HCT116 (cell line): ENCODE results near the gene AKT1. TPM values are rescaled to one million over a fixed set of nuclear protein-coding genes. Genes with fewer than 3 reads are reported as not detected.

Experiments used
- ATAC-seq: fragments of 200-7000 bp; cut with Tn5 transposase; 2 replicates; pipeline ENCODE4 v1.9.1; 2020; ENCODE audit warnings: mild to moderate bottlenecking, moderate library complexity
- BruUV-seq: library from RNA; stranded (reverse); fragments of 400-500 nt; replicated peaks from 2 replicates; lab custom pipeline; 2021; lab: Mats Ljungman, UMichigan
- CTCF ChIA-PET: fragments of 300-600 bp; sonication (Branson Sonifier 250); formaldehyde crosslinking; loops from one replicate; lab custom pipeline; 2021; ENCODE audit warnings: antibody characterized with exemption; lab: Charles Lee
- POLR2A ChIA-PET: fragments of 300-600, 350-600 bp; sonication (Branson Sonifier 250); formaldehyde crosslinking; loops from one replicate; lab custom pipeline; 2021; ENCODE audit warnings: antibody characterized with exemption; lab: Charles Lee
- RAD21 ChIA-PET, 2 experiments: fragments of 300-600 bp; sonication (Branson Sonifier 250); formaldehyde crosslinking; loops; one replicate each; lab custom pipeline; 2023; ENCODE audit warnings: low total read pairs in 2 of 2; ENCODE audit not compliant: uncharacterized antibody in 2 of 2, unreplicated experiment in 2 of 2, low non-redundant PET in 1 of 2; lab: Charles Lee
- DNase-seq: peaks from one replicate; pipeline ENCODE4 v3.0.0-alpha.2; 2010; ENCODE audit warnings: low read depth, low spot score
- H2AFZ ChIP-seq: fragments of 200-600 bp; shearing (Covaris generic), sonication (generic); 2 replicates; pipeline ENCODE4 v1.6.1; 2017; ENCODE audit warnings: low read depth, mixed run types, mixed read lengths, antibody characterized with exemption, low read length; ENCODE audit not compliant: poor library complexity, severe bottlenecking
- H3K27ac ChIP-seq: 2 replicates; pipeline ENCODE4 v1.5.1; 2012; ENCODE audit warnings: low read depth, low read length
- H3K27me3 ChIP-seq: fragments of 200-600 bp; sonication (generic); 2 replicates; pipeline ENCODE4 v1.6.1; 2016; ENCODE audit warnings: mixed run types, low read length, mixed read lengths; ENCODE audit not compliant: insufficient read depth
- H3K36me3 ChIP-seq, 2 experiments: fragments of 200-500 bp in 1 of 2; fragments of 200-600 bp in 1 of 2; sonication (Bioruptor generic) in 1 of 2; sonication (generic) in 1 of 2; 2 replicates each; pipeline versions ENCODE4 v1.5.1 to v1.6.1; 2014 to 2016; ENCODE audit warnings: low read length in 2 of 2, inconsistent platforms in 1 of 2, mixed read lengths in 1 of 2, mixed run types in 1 of 2; ENCODE audit not compliant: insufficient read depth in 2 of 2, control insufficient read depth in 1 of 2
- H3K4me1 ChIP-seq, 2 experiments: fragments of 200-600 bp in 1 of 2; sonication (generic) in 1 of 2; 2 replicates each; pipeline versions ENCODE4 v1.5.1 to v1.6.1; 2012 to 2017; ENCODE audit warnings: low read length in 2 of 2, inconsistent platforms in 1 of 2, mild to moderate bottlenecking in 1 of 2, mixed read lengths in 1 of 2, mixed run types in 1 of 2, moderate library complexity in 1 of 2; ENCODE audit not compliant: insufficient read depth in 2 of 2, control insufficient read depth in 1 of 2
- H3K4me2 ChIP-seq: fragments of 200-600 bp; sonication (generic); 2 replicates; pipeline ENCODE4 v1.6.1; 2017; ENCODE audit warnings: mixed run types, low read length, mixed read lengths
- H3K4me3 ChIP-seq, 2 experiments: fragments of 200-600 bp in 1 of 2; sonication (generic) in 1 of 2; replicated peaks in 1 of 2; 2 replicates each; pipeline ENCODE4 v1.5.1; 2011 to 2016; ENCODE audit warnings: low read length in 2 of 2, control low read depth in 1 of 2, low read depth in 1 of 2, mild to moderate bottlenecking in 1 of 2, mixed read lengths in 1 of 2, mixed run types in 1 of 2
- H3K79me2 ChIP-seq: fragments of 200-600 bp; sonication (generic); 2 replicates; pipeline ENCODE4 v1.6.1; 2017; ENCODE audit warnings: mild to moderate bottlenecking, mixed run types, low read length, moderate library complexity, mixed read lengths; ENCODE audit not compliant: insufficient read depth
- H3K9ac ChIP-seq: fragments of 200-600 bp; sonication (generic); 2 replicates; pipeline ENCODE4 v1.6.1; 2016; ENCODE audit warnings: low read length, mixed read lengths
- H3K9me2 ChIP-seq: fragments of 200-600 bp; sonication (generic), shearing (Covaris generic); 2 replicates; pipeline ENCODE4 v1.6.1; 2017; ENCODE audit warnings: mixed run types, mild to moderate bottlenecking, moderate library complexity; ENCODE audit not compliant: insufficient read depth
- H3K9me3 ChIP-seq, 2 experiments: fragments of 200-500 bp in 1 of 2; fragments of 200-600 bp in 1 of 2; sonication (Bioruptor generic) in 1 of 2; sonication (generic) in 1 of 2; 2 replicates each; pipeline ENCODE4 v1.6.1; 2014 to 2017; ENCODE audit warnings: low read length in 2 of 2, mixed read lengths in 2 of 2, inconsistent platforms in 1 of 2, low read depth in 1 of 2, mild to moderate bottlenecking in 1 of 2, mixed run types in 1 of 2, moderate library complexity in 1 of 2; ENCODE audit not compliant: control insufficient read depth in 1 of 2, insufficient read depth in 1 of 2
- H4K20me1 ChIP-seq: fragments of 200-600 bp; sonication (generic), shearing (Covaris generic); 2 replicates; pipeline ENCODE4 v1.6.1; 2017; ENCODE audit warnings: mixed run types, mild to moderate bottlenecking, moderate library complexity; ENCODE audit not compliant: insufficient read depth
- CBX3 ChIP-seq: IDR thresholded peaks from 2 replicates; pipeline ENCODE4 v1.6.1; 2012; ENCODE audit warnings: low read depth
- CEBPB ChIP-seq: IDR thresholded peaks from 2 replicates; pipeline ENCODE4 v1.6.1; 2012; ENCODE audit warnings: low read depth
- CTCF ChIP-seq, 3 experiments: fragments of 200-600 bp in 1 of 3; sonication (generic) in 1 of 3; IDR thresholded peaks in 2 of 3; conservative IDR thresholded peaks in 1 of 3; 2 replicates each; pipeline ENCODE4 v1.5.1; 2012 to 2017; ENCODE audit warnings: low read depth in 2 of 3, low read length in 2 of 3, antibody characterized with exemption in 1 of 3, borderline replicate concordance in 1 of 3, control low read depth in 1 of 3, mild to moderate bottlenecking in 1 of 3, mixed read lengths in 1 of 3, mixed run types in 1 of 3, moderate library complexity in 1 of 3; ENCODE audit not compliant: insufficient read depth in 1 of 3
- EZH2 ChIP-seq: fragments of 200-600 bp; sonication (generic); IDR thresholded peaks from 2 replicates; pipeline ENCODE4 v1.6.1; 2017; ENCODE audit warnings: antibody characterized with exemption, mixed run types
- EZH2phosphoT487 ChIP-seq: fragments of 200-600 bp; IDR thresholded peaks from 2 replicates; pipeline ENCODE4 v1.6.1; 2018; ENCODE audit warnings: antibody characterized with exemption, borderline replicate concordance
- FOSL1 ChIP-seq: IDR thresholded peaks from 2 replicates; pipeline ENCODE4 v1.6.1; 2012; ENCODE audit warnings: low read depth
- MAX ChIP-seq: IDR thresholded peaks from 2 replicates; pipeline ENCODE4 v1.6.1; 2012
- POLR2AphosphoS5 ChIP-seq: IDR thresholded peaks from 2 replicates; pipeline ENCODE4 v1.6.1; 2011; ENCODE audit warnings: mild to moderate bottlenecking, low read depth, low read length, moderate library complexity
- RAD21 ChIP-seq: IDR thresholded peaks from 2 replicates; pipeline ENCODE4 v1.6.1; 2012; ENCODE audit warnings: low read depth, mild to moderate bottlenecking
- SIN3A ChIP-seq: IDR thresholded peaks from 2 replicates; pipeline ENCODE4 v1.6.1; 2012; ENCODE audit warnings: low read depth
- ZFX ChIP-seq: fragments of 450-650 bp; IDR thresholded peaks from 2 replicates; pipeline ENCODE4 v1.6.1; 2017
- ZNF274 ChIP-seq: fragments of 200-500 bp; sonication (Bioruptor generic); IDR thresholded peaks from 2 replicates; pipeline ENCODE4 v1.6.1; 2014; ENCODE audit warnings: mild to moderate bottlenecking, low read depth, low read length, inconsistent platforms
- intact Hi-C: fragments of 100-400 bp; cut with micrococcal nuclease; formaldehyde crosslinking; loops from 2 replicates; pipeline ENCODE4 v1.10.0; 2022
- total RNA-seq: library from RNA; stranded (reverse); gene quantifications from one replicate; pipeline ENCODE4 v1.2.1, GENCODE V29; 2021; ENCODE audit not compliant: unreplicated experiment

AKT1 gene
- total RNA-seq, 1 experiment from 2014 or later, result 152 TPM

- ChIA-PET RAD21 (no interaction called here), CTCF (no interaction called here), POLR2A (no interaction called here)
- H3K4me3 ChIP-seq, result no peak overlapping the region
- intact Hi-C loops, result no loop called here
- H3K79me2 ChIP-seq, result peaks cover 30% of the 10 kb centered on the region; the same call in 1 of the 2 replicates
- peaks cover 0 to 3% of the 10 kb centered on the region in 2 experiments; a peak in 2 of 4 replicates for H3K36me3 ChIP-seq
- H3K9me2 ChIP-seq, result no peaks in the 10 kb centered on the region
- DNase-seq (no peak), ATAC-seq (no peak)
- H3K27me3 ChIP-seq, result no peaks in the 10 kb centered on the region
- BruUV-seq, result no TSS peak
- H4K20me1 ChIP-seq, result no peaks in the 10 kb centered on the region
- H3K27ac ChIP-seq, result no peak overlapping the region
- H3K9ac ChIP-seq, result no peak overlapping the region
- TF ChIP-seq POLR2AphosphoS5 (no peak), CEBPB (no peak), RAD21 (no peak), CBX3 (no peak), MAX (no peak), ZNF274 (no peak), FOSL1 (no peak), SIN3A (no peak), EZH2 (no peak), EZH2phosphoT487 (no peak), ZFX (no peak), CTCF (IDR thresholded peaks at IDR 0.05 in 2 of 3, conservative IDR thresholded peaks at IDR 0.05 in 1 of 3; ENCODE audit: borderline replicate concordance in 1 of 3, insufficient read depth in 1 of 3, low read depth in 2 of 3, low read length in 2 of 3) (no peak)
- H3K9me3 ChIP-seq, result no peaks in the 10 kb centered on the region
- no peak overlapping the region for H3K4me2 ChIP-seq
- H2AFZ ChIP-seq, result no peak overlapping the region
- no peaks in the 10 kb centered on the region for H3K4me1 ChIP-seq
Observed at GRCh38 chr14:104783484-104784217, 11.9 kb downstream of the AKT1 start.
